H1 (cell line): ENCODE measurements around the gene PLEKHA4. TPM values are rescaled to one million over a fixed set of nuclear protein-coding genes. Genes with fewer than 3 reads are reported as not detected.
A peak's percentile ranks its signal among the peaks of the same experiment; 100 is the strongest.

Source experiments
- CTCF ChIA-PET: fragments of 300-600 bp; sonication (Branson Sonifier 250); formaldehyde crosslinking; loops from one replicate; lab custom pipeline; 2021; ENCODE audit not compliant: partially characterized antibody; lab: Charles Lee
- POLR2A ChIA-PET: fragments of 300-600 bp; sonication (Branson Sonifier 250); formaldehyde crosslinking; loops from one replicate; lab custom pipeline; 2021; ENCODE audit warnings: inconsistent platforms; ENCODE audit not compliant: partially characterized antibody; lab: Charles Lee
- DNase-seq, 2 experiments: peaks; one replicate each; pipeline versions ENCODE4 v3.0.0 to v3.0.0-alpha.2; 2010 to 2022; ENCODE audit warnings: low spot score in 2 of 2, low read depth in 1 of 2, mixed read lengths in 1 of 2
- FAIRE-seq: peaks from 2 replicates; lab custom pipeline; 2011; peaks lifted over from hg19 to GRCh38; lab: Jason Lieb, UNC
- H2AFZ ChIP-seq: 2 replicates; pipeline ENCODE4 v1.8.1; 2012; ENCODE audit warnings: low read length, inconsistent platforms
- H2AK5ac ChIP-seq: 2 replicates; pipeline ENCODE4 v1.6.1; 2013; ENCODE audit warnings: low read depth, low read length
- H2BK120ac ChIP-seq: replicated peaks from 2 replicates; pipeline ENCODE3; 2013; ENCODE audit warnings: low read depth, low read length, inconsistent platforms
- H2BK12ac ChIP-seq: 2 replicates; pipeline ENCODE4 v1.6.1; 2013; ENCODE audit warnings: low read depth, low read length
- H2BK15ac ChIP-seq: 2 replicates; pipeline ENCODE4 v1.6.1; 2013; ENCODE audit warnings: low read length
- H2BK20ac ChIP-seq: 2 replicates; pipeline ENCODE4 v1.6.1; 2013; ENCODE audit warnings: low read length
- H2BK5ac ChIP-seq: 2 replicates; pipeline ENCODE4 v1.6.1; 2013; ENCODE audit warnings: low read depth, low read length
- H3K14ac ChIP-seq: 2 replicates; pipeline ENCODE4 v1.6.1; 2013; ENCODE audit warnings: inconsistent platforms; ENCODE audit not compliant: insufficient read length
- H3K18ac ChIP-seq: 2 replicates; pipeline ENCODE4 v1.6.1; 2013; ENCODE audit warnings: low read length; ENCODE audit errors: extremely low read depth
- H3K23ac ChIP-seq: 2 replicates; pipeline ENCODE4 v1.6.1; 2013; ENCODE audit warnings: inconsistent platforms; ENCODE audit not compliant: insufficient read length
- H3K23me2 ChIP-seq: 2 replicates; pipeline ENCODE4 v1.6.1; 2013; ENCODE audit warnings: low read depth, low read length
- H3K27ac ChIP-seq: 2 replicates; pipeline ENCODE4 v1.6.1; 2011; ENCODE audit warnings: low read depth, low read length, inconsistent platforms
- H3K27me3 ChIP-seq, 4 experiments: replicated peaks in 1 of 4; 1 replicate in 1 of 4; 2 replicates in 3 of 4; pipeline versions ENCODE4 v1.6.1 to v1.8.1; 2011 to 2013; ENCODE audit warnings: low read length in 3 of 4, mild to moderate bottlenecking in 3 of 4, inconsistent platforms in 2 of 4, mixed read lengths in 2 of 4, moderate library complexity in 1 of 4; ENCODE audit not compliant: control insufficient read depth in 3 of 4, insufficient read depth in 3 of 4; ENCODE audit errors: extremely low read depth in 1 of 4
- H3K36me3 ChIP-seq, 4 experiments: 2 replicates each; pipeline versions ENCODE4 v1.6.1 to v1.8.1; 2011 to 2013; ENCODE audit warnings: mild to moderate bottlenecking in 4 of 4, low read length in 3 of 4, moderate library complexity in 2 of 4, control low read depth in 1 of 4, inconsistent platforms in 1 of 4; ENCODE audit not compliant: insufficient read depth in 4 of 4, control insufficient read depth in 2 of 4
- H3K4ac ChIP-seq: replicated peaks from 2 replicates; pipeline ENCODE3; 2013; ENCODE audit warnings: low read length, low read depth, mixed read lengths, inconsistent platforms; ENCODE audit not compliant: insufficient read length
- H3K4me1 ChIP-seq, 4 experiments: replicated peaks in 1 of 4; 1 replicate in 1 of 4; 2 replicates in 3 of 4; pipeline versions ENCODE4 v1.6.1 to v1.8.1; 2011 to 2013; ENCODE audit warnings: low read length in 3 of 4, inconsistent platforms in 2 of 4, mixed read lengths in 1 of 4; ENCODE audit not compliant: insufficient read depth in 4 of 4, control insufficient read depth in 3 of 4
- H3K4me2 ChIP-seq, 2 experiments: 2 replicates each; pipeline versions ENCODE4 v1.6.1 to v1.8.1; 2011 to 2013; ENCODE audit warnings: low read depth in 2 of 2, low read length in 2 of 2, control low read depth in 1 of 2, inconsistent platforms in 1 of 2, mild to moderate bottlenecking in 1 of 2; ENCODE audit not compliant: insufficient read depth in 1 of 2
- H3K4me3 ChIP-seq, 4 experiments: fragments of 200-600, 300-600 bp in 1 of 4; sonication (generic), shearing (Covaris generic), sonication (Bioruptor Twin) in 1 of 4; 2 replicates each; pipeline versions ENCODE4 v1.5.1 to v1.8.1; 2011 to 2016; ENCODE audit warnings: low read length in 4 of 4, low read depth in 3 of 4, control low read depth in 2 of 4, inconsistent platforms in 2 of 4, mild to moderate bottlenecking in 2 of 4, mixed read lengths in 1 of 4, moderate library complexity in 1 of 4; ENCODE audit not compliant: insufficient read depth in 2 of 4; ENCODE audit errors: extremely low read depth in 1 of 4
- H3K56ac ChIP-seq: replicated peaks from 2 replicates; pipeline ENCODE3; 2013; ENCODE audit warnings: low read depth, mild to moderate bottlenecking, mixed read lengths, low read length, inconsistent platforms; ENCODE audit not compliant: insufficient read length
- H3K79me1 ChIP-seq: 2 replicates; pipeline ENCODE4 v1.6.1; 2013; ENCODE audit warnings: low read depth, low read length, control low read depth
- H3K79me2 ChIP-seq, 2 experiments: 2 replicates each; pipeline versions ENCODE4 v1.6.1 to v1.8.1; 2012 to 2013; ENCODE audit warnings: low read length in 2 of 2, mild to moderate bottlenecking in 2 of 2, inconsistent platforms in 1 of 2; ENCODE audit not compliant: insufficient read depth in 2 of 2, control insufficient read depth in 1 of 2
- H3K9ac ChIP-seq, 4 experiments: replicated peaks in 1 of 4; 1 replicate in 1 of 4; 2 replicates in 3 of 4; pipeline versions ENCODE4 v1.6.1 to v1.8.1; 2011 to 2013; ENCODE audit warnings: low read depth in 3 of 4, low read length in 3 of 4, control low read depth in 2 of 4, mild to moderate bottlenecking in 2 of 4, moderate library complexity in 2 of 4, inconsistent platforms in 1 of 4; ENCODE audit errors: extremely low read depth in 1 of 4
- H3K9me3 ChIP-seq, 2 experiments: 2 replicates each; pipeline versions ENCODE4 v1.6.1 to v1.8.1; 2012 to 2013; ENCODE audit warnings: mild to moderate bottlenecking in 2 of 2, moderate library complexity in 2 of 2, control low read depth in 1 of 2, inconsistent platforms in 1 of 2, low read depth in 1 of 2, low read length in 1 of 2, mixed read lengths in 1 of 2; ENCODE audit not compliant: insufficient read depth in 2 of 2
- H4K20me1 ChIP-seq, 2 experiments: replicated peaks in 1 of 2; 2 replicates each; pipeline versions ENCODE3 to v1.8.1; 2011 to 2013; ENCODE audit warnings: inconsistent platforms in 2 of 2, low read length in 2 of 2, mild to moderate bottlenecking in 1 of 2; ENCODE audit not compliant: insufficient read depth in 2 of 2, control insufficient read depth in 1 of 2
- H4K5ac ChIP-seq: 2 replicates; pipeline ENCODE4 v1.6.1; 2013; ENCODE audit warnings: low read length, low read depth, mixed read lengths, inconsistent platforms; ENCODE audit not compliant: insufficient read length
- H4K8ac ChIP-seq: 2 replicates; pipeline ENCODE4 v1.8.0; 2013; ENCODE audit warnings: mild to moderate bottlenecking, moderate library complexity, low read length, inconsistent platforms; ENCODE audit not compliant: insufficient read depth; ENCODE audit errors: extremely low read depth
- H4K91ac ChIP-seq: replicated peaks from 2 replicates; pipeline ENCODE3; 2013; ENCODE audit warnings: low read length, mixed read lengths, inconsistent platforms; ENCODE audit not compliant: insufficient read length
- ASH2L ChIP-seq: fragments of 200-600, 300-600 bp; sonication (generic); IDR thresholded peaks from one replicate; pipeline ENCODE4 v1.7.1; 2017; ENCODE audit warnings: low read length
- BRCA1 ChIP-seq: IDR thresholded peaks from 2 replicates; pipeline ENCODE4 v1.6.1; 2012; ENCODE audit warnings: low read depth, low read length, improper control_type of control experiment
- CEBPB ChIP-seq: IDR thresholded peaks from 2 replicates; pipeline ENCODE4 v1.6.1; 2012; ENCODE audit warnings: low read depth, low read length
- EP300 ChIP-seq, 2 experiments: IDR thresholded peaks; 1 replicate in 1 of 2; 2 replicates in 1 of 2; pipeline ENCODE4 v1.6.1; 2011 to 2012; ENCODE audit warnings: low read depth in 2 of 2, low read length in 2 of 2, mild to moderate bottlenecking in 2 of 2, borderline replicate concordance in 1 of 2, inconsistent platforms in 1 of 2, moderate library complexity in 1 of 2
- PHF8 ChIP-seq: fragments of 200-600 bp; sonication (generic); conservative IDR thresholded peaks from 2 replicates; pipeline ENCODE4 v1.7.1; 2012; ENCODE audit warnings: low read depth, mild to moderate bottlenecking, inconsistent platforms, low read length, moderate library complexity
- POLR2A ChIP-seq, 2 experiments: IDR thresholded peaks; 1 replicate in 1 of 2; 2 replicates in 1 of 2; pipeline ENCODE4 v1.6.1; 2011; ENCODE audit warnings: low read depth in 2 of 2, low read length in 2 of 2, mild to moderate bottlenecking in 2 of 2; ENCODE audit errors: control extremely low read depth in 1 of 2
- RFX5 ChIP-seq: IDR thresholded peaks from 2 replicates; pipeline ENCODE4 v1.6.1; 2011; ENCODE audit warnings: low read depth, low read length, improper control_type of control experiment, borderline replicate concordance
- SIN3A ChIP-seq, 2 experiments: IDR thresholded peaks in 1 of 2; conservative IDR thresholded peaks in 1 of 2; 2 replicates each; pipeline ENCODE4 v1.6.1; 2011 to 2012; ENCODE audit warnings: low read length in 2 of 2, improper control_type of control experiment in 1 of 2, low read depth in 1 of 2, mild to moderate bottlenecking in 1 of 2
- SP4 ChIP-seq: IDR thresholded peaks from 2 replicates; pipeline ENCODE4 v1.6.1; 2012; ENCODE audit warnings: low read length, inconsistent platforms
- TAF1 ChIP-seq: IDR thresholded peaks from 2 replicates; pipeline ENCODE4 v1.6.1; 2011; ENCODE audit warnings: mild to moderate bottlenecking, low read depth, low read length
- ZNF274 ChIP-seq: IDR thresholded peaks from 2 replicates; pipeline ENCODE4 v1.7.0; 2012; ENCODE audit warnings: low read length, borderline replicate concordance; ENCODE audit errors: extremely low read depth
- WGBS, 2 experiments: shearing (Covaris generic) in 1 of 2; methylation state at CpG; one replicate each; pipeline versions ENCODE4 v1.1.6 to v1.1.7; 2013 to 2015; ENCODE audit warnings: low lambda C conversion rate in 2 of 2, mixed read lengths in 2 of 2, inconsistent platforms in 1 of 2, low coverage in 1 of 2, missing lambda C conversion rate in 1 of 2; ENCODE audit not compliant: insufficient replicate concordance in 2 of 2, insufficient coverage in 1 of 2, insufficient read length in 1 of 2; ENCODE audit errors: extremely low coverage in 1 of 2, missing lambda C conversion rate in 1 of 2; 5-methylcytosine and 5-hydroxymethylcytosine counted together
- polyA plus RNA-seq, 7 experiments: library from polyadenylated mRNA; depleted of rRNA in 3 of 7; stranded (reverse) in 5 of 7; unstranded in 2 of 7; fragments of >200 nt in 5 of 7; fragments of 200-250 nt in 2 of 7; gene quantifications; 1 replicate in 5 of 7; 2 replicates in 1 of 7; 4 replicates in 1 of 7; pipeline versions ENCODE4 v1.2.1 to v1.2.3, GENCODE V29; 2011 to 2013; ENCODE audit warnings: missing spikeins in 2 of 7, mixed read lengths in 2 of 7
- total RNA-seq: library from RNA; stranded (reverse); fragmentation: NEBNext Ultra II Directional; extraction: Animal tissue kit (Norgen Biotek cat#: 25700); gene quantifications from 2 replicates; pipeline ENCODE4 v1.2.1, GENCODE V29; 2021
- TF ChIP-seq, protein P1 (sequence below): IDR thresholded peaks from 2 replicates; pipeline ENCODE4 v1.6.1; 2012; ENCODE audit warnings: low read length, inconsistent platforms

The PLEKHA4 gene
- total and polyA plus RNA-seq, 2 of the 8 experiments (the other 6 are each of a cell fraction or from before 2014, with no cell fraction given): 8.2 to 18.0 TPM

DNA sequence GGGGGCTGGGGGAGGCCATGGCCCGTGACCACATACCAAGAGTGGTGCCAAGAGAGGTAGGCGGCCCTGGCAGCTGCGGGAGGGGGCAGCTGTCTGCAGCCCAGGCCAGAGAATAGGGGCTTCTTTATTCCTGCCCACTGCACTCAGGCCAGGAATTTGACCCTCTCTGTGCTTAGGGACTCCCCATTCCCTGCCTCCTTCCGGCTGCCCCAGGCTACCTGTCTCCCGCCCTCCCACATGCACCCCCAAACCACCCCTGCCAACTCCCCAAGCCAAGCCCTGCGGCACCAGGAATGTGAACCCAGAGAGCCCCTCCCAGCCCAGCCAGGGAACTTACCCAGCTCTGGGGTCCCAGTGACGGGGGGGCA, 687 bp downstream of the PLEKHA4 start:
- Histone ChIP-seq H3K9me3 (no peaks in the 10 kb centered on the region), H3K4me3 (peak overlapping the region; percentile 4 to 46 (median 18); a peak in 3 of 8 replicates), H2BK15ac (peak overlapping the region; percentile 29; the same call in 1 of the 2 replicates), H3K4me2 (peak overlapping the region; percentile 50 to 88), H3K79me2 (peaks cover 0 to 4% of the 10 kb centered on the region in 2 experiments; a peak in 2 of 4 replicates), H2BK20ac (peak overlapping the region; percentile 90; the same call in 1 of the 2 replicates), H2AK5ac (no peak overlapping the region), H2BK12ac (peak overlapping the region; percentile 97), H3K23ac (no peak overlapping the region), H3K27me3 (no peaks in the 10 kb centered on the region), H4K20me1 (no peaks in the 10 kb centered on the region), H3K4ac (no peak overlapping the region), H3K9ac (peak overlapping the region in 2 of 4 experiments; percentile 14 to 25; a peak in 2 of 7 replicates), H3K14ac (no peak overlapping the region), H3K79me1 (no peaks in the 10 kb centered on the region), H2AFZ (0 out of 2 replicates have a peak overlapping the region, but pooled peaks have one; percentile 81), H3K56ac (no peak overlapping the region), H3K18ac (peak overlapping the region; percentile 83; the same call in 1 of the 2 replicates), H4K5ac (no peak overlapping the region), H3K23me2 (peaks cover 8% of the 10 kb centered on the region), H4K91ac (peak overlapping the region; percentile 84), H4K8ac (no peak overlapping the region), H2BK120ac (no peak overlapping the region), H3K27ac (no peak overlapping the region), H3K36me3 (no peaks in the 10 kb centered on the region; a peak in 1 of 8 replicates), H3K4me1 (peaks cover 0 to 16% (median 10%) of the 10 kb centered on the region in 4 experiments; a peak in 6 of 7 replicates), H2BK5ac (peak overlapping the region; percentile 78; the same call in 1 of the 2 replicates)
- no peak for DNase-seq
- ChIA-PET CTCF (interaction anchor here (1.0 to 2.9 kb wide), 3 partner anchors 21 to 80 kb away, joined by 3 to 9 read pairs (median 7); no protein-coding TSS in a partner anchor), POLR2A (interaction anchor here (1.3 to 2.6 kb wide), 4 partner anchors 8 to 98 kb away, joined by 3 to 12 read pairs (median 7); partner anchors contain the start of gene FTL)
- no peak for FAIRE-seq
- 67% methylated on average over 7 of the region's 7 CpGs; no CpG with 5 or more reads in 1 of the 2 experiments for WGBS, 2 experiments
- no peak for TF ChIP-seq BRCA1
- TF ChIP-seq SIN3A (conservative IDR thresholded peaks at IDR 0.05 in 1 of 2, IDR thresholded peaks at IDR 0.05 in 1 of 2; ENCODE audit: low read depth in 1 of 2, low read length in 2 of 2): no peak
- no peak for TF ChIP-seq CEBPB
- no peak for TF ChIP-seq ASH2L
- no peak for TF ChIP-seq SP4
- TF ChIP-seq TAF1: no peak
- TF ChIP-seq, protein P1, sequence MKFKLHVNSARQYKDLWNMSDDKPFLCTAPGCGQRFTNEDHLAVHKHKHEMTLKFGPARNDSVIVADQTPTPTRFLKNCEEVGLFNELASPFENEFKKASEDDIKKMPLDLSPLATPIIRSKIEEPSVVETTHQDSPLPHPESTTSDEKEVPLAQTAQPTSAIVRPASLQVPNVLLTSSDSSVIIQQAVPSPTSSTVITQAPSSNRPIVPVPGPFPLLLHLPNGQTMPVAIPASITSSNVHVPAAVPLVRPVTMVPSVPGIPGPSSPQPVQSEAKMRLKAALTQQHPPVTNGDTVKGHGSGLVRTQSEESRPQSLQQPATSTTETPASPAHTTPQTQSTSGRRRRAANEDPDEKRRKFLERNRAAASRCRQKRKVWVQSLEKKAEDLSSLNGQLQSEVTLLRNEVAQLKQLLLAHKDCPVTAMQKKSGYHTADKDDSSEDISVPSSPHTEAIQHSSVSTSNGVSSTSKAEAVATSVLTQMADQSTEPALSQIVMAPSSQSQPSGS: no peak
- no peak for TF ChIP-seq POLR2A (IDR thresholded peaks at IDR 0.05; ENCODE audit: control extremely low read depth in 1 of 2, low read depth in 2 of 2, low read length in 2 of 2)
- no peak for TF ChIP-seq PHF8
- TF ChIP-seq EP300 (IDR thresholded peaks at IDR 0.05; ENCODE audit: borderline replicate concordance in 1 of 2, low read depth in 2 of 2, low read length in 2 of 2): no peak
- TF ChIP-seq RFX5: no peak
- TF ChIP-seq ZNF274: no peak
